Smooth muscle cell (in vitro differentiated cells): ENCODE results near the gene DNAJC12. TPM values are rescaled to one million over a fixed set of nuclear protein-coding genes. Genes with fewer than 3 reads are reported as not detected.

ENCODE experiments used
- DNase-seq: peaks from one replicate; lab custom pipeline; 2025; ENCODE audit not compliant: unreplicated experiment; lab: John Stamatoyannopoulos, UW
- H2AFZ ChIP-seq: fragments of 200-600 bp; sonication (generic); 2 replicates; pipeline ENCODE4 v1.6.0; 2016; ENCODE audit warnings: antibody characterized with exemption, low read depth, mild to moderate bottlenecking
- H3F3A ChIP-seq: fragments of 200-600 bp; sonication (generic); 2 replicates; pipeline ENCODE4 v1.6.0; 2017; ENCODE audit warnings: antibody characterized with exemption, low read depth
- H3K27ac ChIP-seq: fragments of 200-600 bp; sonication (generic); 2 replicates; pipeline ENCODE4 v1.5.1; 2016; ENCODE audit warnings: low read depth, mild to moderate bottlenecking
- H3K27me3 ChIP-seq: fragments of 200-600 bp; sonication (generic); 2 replicates; pipeline ENCODE4 v1.6.1; 2016; ENCODE audit warnings: low read depth, mild to moderate bottlenecking
- H3K36me3 ChIP-seq: fragments of 200-600 bp; sonication (generic); 2 replicates; pipeline ENCODE4 v1.5.1; 2016; ENCODE audit warnings: low read depth
- H3K4me1 ChIP-seq: fragments of 200-600 bp; sonication (generic); 2 replicates; pipeline ENCODE4 v1.5.1; 2016; ENCODE audit warnings: low read depth
- H3K4me2 ChIP-seq: fragments of 200-600 bp; sonication (generic); 2 replicates; pipeline ENCODE4 v1.6.0; 2016; ENCODE audit warnings: mild to moderate bottlenecking
- H3K4me3 ChIP-seq: fragments of 200-600 bp; sonication (generic); 2 replicates; pipeline ENCODE4 v1.5.1; 2016; ENCODE audit warnings: mild to moderate bottlenecking
- H3K79me2 ChIP-seq: fragments of 200-600 bp; sonication (generic); 2 replicates; pipeline ENCODE4 v1.6.0; 2016; ENCODE audit warnings: low read depth, mild to moderate bottlenecking
- H3K9ac ChIP-seq: fragments of 200-600 bp; sonication (generic); 2 replicates; pipeline ENCODE4 v1.6.0; 2016; ENCODE audit warnings: low read depth
- H3K9me3 ChIP-seq: fragments of 200-600 bp; sonication (generic); replicated peaks from 2 replicates; pipeline ENCODE4 v1.5.1; 2016; ENCODE audit warnings: low read depth
- H4K20me1 ChIP-seq: fragments of 200-600 bp; sonication (generic); 2 replicates; pipeline ENCODE4 v1.6.0; 2016; ENCODE audit warnings: low read depth
- WGBS: methylation state at CpG from one replicate; pipeline ENCODE4 v1.1.7; 2016; ENCODE audit warnings: low lambda C conversion rate; 5-methylcytosine and 5-hydroxymethylcytosine counted together
- polyA plus RNA-seq: library from polyadenylated mRNA; unstranded; fragments of >200 nt; fragmentation: Nextera tagmentation; extraction: Ambion mirVana; gene quantifications from 2 replicates; pipeline ENCODE4 v1.2.1, GENCODE V29; 2016
- total RNA-seq: library from RNA; depleted of rRNA; stranded (reverse); fragments of >200 nt; gene quantifications from 2 replicates; pipeline ENCODE4 v1.2.3, GENCODE V29; 2014
- TF ChIP-seq, protein P1 (sequence below): fragments of 200-600 bp; sonication (generic); IDR thresholded peaks from 2 replicates; pipeline ENCODE4 v1.5.1; 2017; ENCODE audit warnings: borderline replicate concordance, mild to moderate bottlenecking, antibody characterized with exemption; ENCODE audit not compliant: insufficient read depth, poor library complexity, severe bottlenecking

The DNAJC12 gene
- total and polyA plus RNA-seq, 2 experiments from 2014 or later, result 0.82 to 2.1 TPM

DNA sequence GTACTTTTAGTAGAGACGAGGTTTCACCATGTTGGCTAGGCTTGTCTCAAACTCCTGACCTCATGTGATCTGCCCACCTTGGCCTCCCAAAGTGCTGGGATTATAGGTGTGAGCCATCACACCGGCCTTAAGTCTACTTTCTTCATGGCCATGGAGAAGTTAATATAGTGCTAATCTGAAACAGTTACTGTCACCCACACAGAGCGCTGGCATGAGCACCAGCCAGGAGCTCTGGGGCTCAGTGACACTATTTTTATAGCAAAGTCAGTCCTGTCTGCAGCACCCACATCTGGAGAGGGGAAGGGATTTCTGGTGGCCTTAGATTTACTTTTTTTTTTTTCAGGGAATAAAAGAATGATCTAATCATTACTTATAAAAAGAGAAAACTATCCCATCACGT lies 21.3 kb downstream of the DNAJC12 start:
- no peak overlapping the region for H3K4me2 ChIP-seq
- no peaks in the 10 kb centered on the region for H4K20me1 ChIP-seq
- H3K27me3 ChIP-seq, result no peaks in the 10 kb centered on the region
- no peaks in the 10 kb centered on the region for H3K36me3 ChIP-seq
- no peak overlapping the region for H3K4me3 ChIP-seq
- H3K79me2 ChIP-seq, result no peaks in the 10 kb centered on the region
- H3K27ac ChIP-seq, result no peak overlapping the region
- WGBS, result 87% methylated on average over 4 of the region's 4 CpGs
- TF ChIP-seq, protein P1, sequence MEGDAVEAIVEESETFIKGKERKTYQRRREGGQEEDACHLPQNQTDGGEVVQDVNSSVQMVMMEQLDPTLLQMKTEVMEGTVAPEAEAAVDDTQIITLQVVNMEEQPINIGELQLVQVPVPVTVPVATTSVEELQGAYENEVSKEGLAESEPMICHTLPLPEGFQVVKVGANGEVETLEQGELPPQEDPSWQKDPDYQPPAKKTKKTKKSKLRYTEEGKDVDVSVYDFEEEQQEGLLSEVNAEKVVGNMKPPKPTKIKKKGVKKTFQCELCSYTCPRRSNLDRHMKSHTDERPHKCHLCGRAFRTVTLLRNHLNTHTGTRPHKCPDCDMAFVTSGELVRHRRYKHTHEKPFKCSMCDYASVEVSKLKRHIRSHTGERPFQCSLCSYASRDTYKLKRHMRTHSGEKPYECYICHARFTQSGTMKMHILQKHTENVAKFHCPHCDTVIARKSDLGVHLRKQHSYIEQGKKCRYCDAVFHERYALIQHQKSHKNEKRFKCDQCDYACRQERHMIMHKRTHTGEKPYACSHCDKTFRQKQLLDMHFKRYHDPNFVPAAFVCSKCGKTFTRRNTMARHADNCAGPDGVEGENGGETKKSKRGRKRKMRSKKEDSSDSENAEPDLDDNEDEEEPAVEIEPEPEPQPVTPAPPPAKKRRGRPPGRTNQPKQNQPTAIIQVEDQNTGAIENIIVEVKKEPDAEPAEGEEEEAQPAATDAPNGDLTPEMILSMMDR, result no peak
- H3K9me3 ChIP-seq, result no peaks in the 10 kb centered on the region
- H3K9ac ChIP-seq, result no peak overlapping the region
- H3K4me1 ChIP-seq, result no peaks in the 10 kb centered on the region
- DNase-seq, result no peak
- no peak overlapping the region for H2AFZ ChIP-seq
- H3F3A ChIP-seq, result no peaks in the 10 kb centered on the region

DNA sequence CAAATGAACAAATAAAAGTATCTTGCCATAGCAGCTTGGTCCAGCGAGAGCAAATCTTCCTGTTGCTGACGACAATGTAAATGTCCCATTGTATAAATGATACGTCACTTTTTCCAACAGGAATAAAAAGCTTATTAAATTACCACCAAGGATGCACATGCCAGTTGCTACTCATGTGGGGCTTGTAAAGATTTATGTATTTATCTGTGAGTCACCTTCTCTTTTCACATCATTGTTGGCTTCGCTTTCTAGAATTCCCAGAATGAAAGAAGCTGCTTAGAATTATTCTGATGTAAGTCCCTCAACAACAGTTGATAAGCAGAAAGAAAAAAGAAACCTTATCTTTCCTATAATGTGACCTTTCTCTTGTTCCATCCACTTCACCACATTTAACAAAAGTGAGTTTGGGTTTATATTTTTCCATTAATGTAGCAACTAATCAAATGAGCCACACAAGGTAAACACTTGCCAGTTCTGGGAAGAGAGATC lies 22.4 kb downstream of the DNAJC12 start:
- no peak overlapping the region for H3K4me3 ChIP-seq
- 93% methylated on average over 4 of the region's 4 CpGs for WGBS
- H3K27me3 ChIP-seq, result no peaks in the 10 kb centered on the region
- H3K36me3 ChIP-seq, result no peaks in the 10 kb centered on the region
- H3K27ac ChIP-seq, result no peak overlapping the region
- no peaks in the 10 kb centered on the region for H3K4me1 ChIP-seq
- H3K9me3 ChIP-seq, result no peaks in the 10 kb centered on the region
- no peak for DNase-seq
- H2AFZ ChIP-seq, result no peak overlapping the region
- TF ChIP-seq, protein P1, result no peak
- no peaks in the 10 kb centered on the region for H4K20me1 ChIP-seq
- H3F3A ChIP-seq, result no peaks in the 10 kb centered on the region
- no peak overlapping the region for H3K9ac ChIP-seq
- no peak overlapping the region for H3K4me2 ChIP-seq
- H3K79me2 ChIP-seq, result no peaks in the 10 kb centered on the region

DNA sequence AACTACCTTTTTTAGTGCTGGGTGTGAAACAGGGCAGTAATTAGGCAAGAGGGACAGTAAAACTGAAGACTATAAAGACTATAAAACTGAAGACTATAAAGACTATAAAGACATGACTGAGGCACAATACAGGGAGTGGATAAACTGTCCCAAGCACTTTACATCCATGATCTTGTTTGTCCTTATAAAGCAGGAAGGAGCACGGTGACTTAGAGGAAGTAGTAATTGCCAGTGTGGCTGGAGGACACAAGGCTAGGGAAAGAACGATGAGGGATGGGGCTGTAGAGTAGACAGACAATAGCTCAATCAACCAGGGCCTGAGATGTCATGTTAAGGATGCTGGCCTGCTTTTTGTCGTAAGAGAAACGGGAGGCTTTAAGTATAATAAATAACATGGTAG lies 26.0 kb downstream of the DNAJC12 start:
- TF ChIP-seq, protein P1, result no peak
- Histone ChIP-seq H2AFZ (no peak overlapping the region), H3K36me3 (no peaks in the 10 kb centered on the region), H3K4me2 (no peak overlapping the region), H3K4me3 (no peak overlapping the region), H3F3A (no peaks in the 10 kb centered on the region), H4K20me1 (no peaks in the 10 kb centered on the region), H3K79me2 (no peaks in the 10 kb centered on the region), H3K27me3 (no peaks in the 10 kb centered on the region), H3K9ac (no peak overlapping the region), H3K9me3 (no peaks in the 10 kb centered on the region), H3K27ac (no peak overlapping the region), H3K4me1 (no peaks in the 10 kb centered on the region)
- no peak for DNase-seq
- WGBS, result 88% methylated on average over 4 of the region's 4 CpGs

DNA sequence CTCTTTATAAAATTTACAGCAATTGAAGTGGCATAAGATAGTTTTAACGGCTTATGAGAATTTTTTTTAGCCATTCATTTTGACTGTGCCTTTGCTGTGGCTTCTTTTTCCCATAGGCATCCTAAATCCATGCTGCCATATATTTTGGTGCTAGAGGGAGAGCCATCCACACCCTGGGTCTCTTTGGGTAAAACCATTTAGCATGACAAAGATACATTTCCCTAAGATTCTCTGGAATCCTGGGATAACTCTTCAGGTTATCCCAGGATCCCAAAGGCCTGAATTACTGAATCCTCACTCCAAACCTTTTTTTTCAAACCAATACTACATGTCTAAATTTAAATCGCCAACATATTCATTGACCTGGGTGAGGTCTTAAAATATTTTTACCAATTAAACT lies 28.9 kb downstream of the DNAJC12 start:
- TF ChIP-seq, protein P1, result no peak
- no peaks in the 10 kb centered on the region for H3K79me2 ChIP-seq
- H3K4me3 ChIP-seq, result no peak overlapping the region
- no peaks in the 10 kb centered on the region for H3F3A ChIP-seq
- no peaks in the 10 kb centered on the region for H3K27me3 ChIP-seq
- WGBS, result 95% methylated on average over 2 of the region's 2 CpGs
- DNase-seq, result no peak
- H2AFZ ChIP-seq, result no peak overlapping the region
- H3K27ac ChIP-seq, result no peak overlapping the region
- H3K4me2 ChIP-seq, result no peak overlapping the region
- H3K36me3 ChIP-seq, result no peaks in the 10 kb centered on the region
- no peaks in the 10 kb centered on the region for H4K20me1 ChIP-seq
- H3K9ac ChIP-seq, result no peak overlapping the region
- no peaks in the 10 kb centered on the region for H3K4me1 ChIP-seq
- no peaks in the 10 kb centered on the region for H3K9me3 ChIP-seq
